Neuronal stem cell (in vitro differentiated cells): ENCODE data around the gene BORCS5.

Source experiments
- DNase-seq: peaks from one replicate; pipeline ENCODE4 v3.0.0-alpha.2; 2013; ENCODE audit warnings: low spot score
- H2AFZ ChIP-seq: one replicate; pipeline ENCODE4 v1.6.1; 2013; ENCODE audit warnings: mild to moderate bottlenecking, low read length, inconsistent platforms
- H2AK5ac ChIP-seq: 2 replicates; pipeline ENCODE4 v1.6.1; 2013; ENCODE audit warnings: low read depth, mild to moderate bottlenecking, inconsistent platforms, low read length, moderate library complexity, mixed read lengths
- H2BK120ac ChIP-seq: 2 replicates; pipeline ENCODE4 v1.6.1; 2013; ENCODE audit warnings: low read depth, mild to moderate bottlenecking, inconsistent platforms, low read length, moderate library complexity, mixed read lengths
- H2BK12ac ChIP-seq: one replicate; pipeline ENCODE4 v1.6.1; 2013; ENCODE audit warnings: low read length, inconsistent platforms
- H2BK15ac ChIP-seq: 2 replicates; pipeline ENCODE4 v1.6.1; 2013; ENCODE audit warnings: mild to moderate bottlenecking, low read length, inconsistent platforms, mixed read lengths
- H2BK5ac ChIP-seq: one replicate; pipeline ENCODE4 v1.6.1; 2013; ENCODE audit warnings: inconsistent platforms, mild to moderate bottlenecking, low read length, moderate library complexity
- H3K14ac ChIP-seq: one replicate; pipeline ENCODE4 v1.6.1; 2013; ENCODE audit warnings: low read length, inconsistent platforms
- H3K18ac ChIP-seq: 2 replicates; pipeline ENCODE4 v1.6.1; 2013; ENCODE audit warnings: low read length, inconsistent platforms
- H3K23ac ChIP-seq: 2 replicates; pipeline ENCODE4 v1.6.1; 2013; ENCODE audit warnings: low read depth, mild to moderate bottlenecking, mixed read lengths, low read length, inconsistent platforms; ENCODE audit not compliant: poor library complexity
- H3K27ac ChIP-seq: replicated peaks from 3 replicates; pipeline ENCODE4 v1.5.1; 2013; ENCODE audit warnings: low read length, inconsistent platforms
- H3K27me3 ChIP-seq, 3 experiments: 2 replicates each; pipeline ENCODE4 v1.6.1; 2013; ENCODE audit warnings: low read length in 3 of 3, mild to moderate bottlenecking in 2 of 3, inconsistent platforms in 1 of 3, low read depth in 1 of 3, mixed read lengths in 1 of 3, moderate library complexity in 1 of 3; ENCODE audit not compliant: control insufficient read depth in 3 of 3, insufficient read depth in 3 of 3
- H3K36me3 ChIP-seq, 2 donors: replicated peaks in 1 of 2; 2 replicates each; pipeline ENCODE4 v1.6.1; 2013; ENCODE audit warnings: low read length in 2 of 2; ENCODE audit not compliant: control insufficient read depth in 2 of 2, insufficient read depth in 2 of 2
- H3K4ac ChIP-seq: 2 replicates; pipeline ENCODE4 v1.6.1; 2013; ENCODE audit warnings: inconsistent platforms, mild to moderate bottlenecking, low read length, moderate library complexity
- H3K4me1 ChIP-seq, 2 donors: 1 replicate in 1 of 2; 2 replicates in 1 of 2; pipeline ENCODE4 v1.6.1; 2013; ENCODE audit warnings: low read length in 2 of 2, low read depth in 1 of 2; ENCODE audit not compliant: control insufficient read depth in 2 of 2, insufficient read depth in 1 of 2
- H3K4me2 ChIP-seq: one replicate; pipeline ENCODE4 v1.6.1; 2013; ENCODE audit warnings: mild to moderate bottlenecking, low read length, inconsistent platforms; ENCODE audit not compliant: insufficient read depth, poor library complexity, severe bottlenecking
- H3K4me3 ChIP-seq, 2 donors: 2 replicates each; pipeline ENCODE4 v1.5.1; 2013; ENCODE audit warnings: low read length in 2 of 2, mild to moderate bottlenecking in 2 of 2, inconsistent platforms in 1 of 2, moderate library complexity in 1 of 2
- H3K79me1 ChIP-seq: one replicate; pipeline ENCODE4 v1.6.1; 2013; ENCODE audit warnings: low read depth, mild to moderate bottlenecking, inconsistent platforms, low read length, moderate library complexity
- H3K9ac ChIP-seq: one replicate; pipeline ENCODE4 v1.6.1; 2013; ENCODE audit warnings: mild to moderate bottlenecking, low read depth, low read length, inconsistent platforms; ENCODE audit not compliant: poor library complexity
- H3K9me3 ChIP-seq, 2 donors: replicated peaks in 1 of 2; 2 replicates each; pipeline versions ENCODE3 to v1.6.1; 2013; ENCODE audit warnings: low read length in 2 of 2, mild to moderate bottlenecking in 2 of 2, inconsistent platforms in 1 of 2, low read depth in 1 of 2, mixed read lengths in 1 of 2, moderate library complexity in 1 of 2; ENCODE audit not compliant: control insufficient read depth in 2 of 2, insufficient read depth in 1 of 2
- H4K8ac ChIP-seq: one replicate; pipeline ENCODE4 v1.6.1; 2013; ENCODE audit warnings: low read depth, mild to moderate bottlenecking, inconsistent platforms, low read length, moderate library complexity
- H4K91ac ChIP-seq: one replicate; pipeline ENCODE4 v1.6.1; 2013; ENCODE audit warnings: low read length, low read depth, mild to moderate bottlenecking, inconsistent platforms; ENCODE audit not compliant: poor library complexity
- whole genome bisulfite sequencing, 2 donors: extraction: QIAGEN DNeasy Blood & Tissue Kit; methylation state at CpG; one replicate each; pipeline ENCODE4 v1.1.7; 2013; ENCODE audit warnings: missing lambda C conversion rate in 2 of 2, mixed read lengths in 1 of 2; ENCODE audit not compliant: insufficient read length in 2 of 2, insufficient replicate concordance in 1 of 2; ENCODE audit errors: extremely low coverage in 2 of 2; 5-methylcytosine and 5-hydroxymethylcytosine counted together

BORCS5 gene

DNA sequence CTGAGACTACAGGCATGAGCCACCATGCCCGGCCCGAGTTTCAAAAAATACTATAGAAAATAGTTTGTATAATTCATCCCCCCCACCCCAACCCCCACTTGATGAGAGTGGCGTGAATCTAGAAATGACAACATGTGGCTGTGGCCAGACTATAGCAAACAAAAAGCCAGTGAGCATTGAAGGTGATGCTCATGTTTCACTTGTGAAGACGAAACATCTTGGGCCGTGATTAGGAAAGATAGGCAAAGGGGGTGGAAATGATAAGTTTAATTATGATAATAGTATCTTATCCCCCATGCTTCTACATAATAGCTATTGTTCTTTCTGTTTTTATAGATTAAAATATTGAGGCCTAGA lies 8.5 kb downstream of the BORCS5 start:
- H3K4me2 ChIP-seq, result no peak overlapping the region
- no peak overlapping the region for H3K27ac ChIP-seq

DNA sequence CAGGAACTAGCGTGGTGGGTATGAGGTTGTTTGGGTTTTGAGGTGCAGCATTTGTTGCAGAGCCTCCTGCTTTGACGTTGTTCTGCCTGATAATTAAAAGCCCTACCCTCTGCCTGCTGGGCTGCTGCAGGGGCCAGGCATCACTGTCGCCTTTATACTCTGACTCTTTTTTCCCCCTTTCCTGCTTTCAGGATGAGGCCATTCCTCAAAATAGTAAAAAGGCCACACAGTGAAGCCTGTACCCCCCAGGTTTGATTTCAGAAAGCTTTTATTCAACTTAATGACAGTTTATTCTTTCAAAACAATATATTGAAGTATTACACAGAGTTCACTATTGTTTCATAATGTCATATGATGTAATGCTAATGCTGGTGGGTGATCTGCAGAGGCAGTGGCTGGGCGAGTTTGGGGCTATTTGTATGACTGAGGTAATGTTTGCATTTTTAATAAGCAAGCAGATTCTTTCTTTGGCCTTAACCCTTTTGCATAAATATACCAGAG lies 9.1 kb downstream of the BORCS5 start:
- Histone ChIP-seq H3K18ac (no peak overlapping the region), H3K27ac (no peak overlapping the region), H3K27me3 (no peaks in the 10 kb centered on the region), H2BK5ac (no peak overlapping the region), H3K9me3 (no peaks in the 10 kb centered on the region), H2BK120ac (no peak overlapping the region), H3K79me1 (no peaks in the 10 kb centered on the region), H3K4me2 (no peak overlapping the region), H3K9ac (no peak overlapping the region), H2AK5ac (no peak overlapping the region), H3K23ac (no peak overlapping the region), H3K14ac (no peak overlapping the region), H3K4me1 (no peaks in the 10 kb centered on the region), H4K8ac (no peak overlapping the region), H3K4me3 (no peak overlapping the region), H2BK12ac (no peak overlapping the region), H4K91ac (no peak overlapping the region), H3K36me3 (peaks cover 0 to 7% of the 10 kb centered on the region in 2 donors), H3K4ac (no peak overlapping the region), H2BK15ac (no peak overlapping the region), H2AFZ (no peak overlapping the region)
- WGBS, 2 donors, result no CpG with 5 or more reads among the region's 4 CpGs
- DNase-seq, result no peak

More for the DNA sequence above, 8.5 kb downstream of the BORCS5 start:
- no peak overlapping the region for H3K18ac ChIP-seq
- H4K91ac ChIP-seq, result no peak overlapping the region
- H2BK12ac ChIP-seq, result no peak overlapping the region
- H3K14ac ChIP-seq, result no peak overlapping the region
- H3K4ac ChIP-seq, result no peak overlapping the region
- H2BK15ac ChIP-seq, result no peak overlapping the region
- H3K9me3 ChIP-seq, result no peaks in the 10 kb centered on the region
- H3K23ac ChIP-seq, result no peak overlapping the region
- H3K36me3 ChIP-seq, result peaks cover 0 to 7% of the 10 kb centered on the region in 2 donors
- no peak overlapping the region for H2BK120ac ChIP-seq
- H4K8ac ChIP-seq, result no peak overlapping the region
- no CpG with 5 or more reads among the region's 5 CpGs for WGBS, 2 donors
- no peak overlapping the region for H3K4me3 ChIP-seq
- DNase-seq, result no peak
- no peak overlapping the region for H2AK5ac ChIP-seq
- H3K9ac ChIP-seq, result no peak overlapping the region
- H3K79me1 ChIP-seq, result no peaks in the 10 kb centered on the region
- no peak overlapping the region for H2AFZ ChIP-seq
- no peaks in the 10 kb centered on the region for H3K27me3 ChIP-seq
- no peaks in the 10 kb centered on the region for H3K4me1 ChIP-seq
- H2BK5ac ChIP-seq, result no peak overlapping the region

DNA sequence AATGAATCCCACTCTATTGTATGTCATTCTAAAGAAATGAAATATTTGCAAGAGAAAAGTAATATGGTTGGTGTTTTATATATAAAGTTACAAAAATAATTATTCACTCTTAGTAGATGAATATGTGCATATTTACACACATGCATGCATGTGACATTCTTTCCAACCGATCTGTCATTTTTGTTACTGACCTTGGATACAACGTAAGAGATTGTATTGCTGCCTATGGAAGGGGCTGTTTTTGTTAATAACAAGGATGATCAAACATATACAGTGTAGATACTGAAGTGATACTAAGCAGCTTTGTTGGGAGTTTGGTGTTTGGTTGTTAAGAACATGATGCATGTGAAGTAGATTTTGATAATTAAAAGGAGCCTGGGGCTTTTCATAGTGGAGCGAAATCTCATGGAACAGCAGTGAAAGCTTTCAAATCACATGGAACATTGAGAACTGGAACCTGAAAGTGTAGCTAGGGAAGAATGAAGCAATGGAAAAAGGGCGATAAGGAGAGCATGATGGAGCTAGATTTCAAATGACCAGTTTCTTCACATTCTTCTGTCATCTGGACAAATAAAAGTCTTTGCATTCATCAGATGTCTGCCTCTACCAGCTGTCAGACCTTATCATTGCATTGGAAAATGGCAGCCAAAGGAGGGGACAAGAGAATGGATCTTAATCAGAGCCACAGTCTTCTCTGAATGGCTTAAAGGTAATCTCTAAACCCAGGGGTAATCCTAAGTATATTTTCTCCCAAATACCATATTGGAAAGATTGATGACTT lies 10.0 kb downstream of the BORCS5 start:
- Histone ChIP-seq H2AFZ (no peak overlapping the region), H4K91ac (no peak overlapping the region), H3K23ac (no peak overlapping the region), H3K4me3 (no peak overlapping the region), H2BK120ac (no peak overlapping the region), H2BK15ac (no peak overlapping the region), H3K9me3 (no peaks in the 10 kb centered on the region), H3K4ac (no peak overlapping the region), H3K18ac (no peak overlapping the region), H2AK5ac (no peak overlapping the region), H2BK12ac (no peak overlapping the region), H4K8ac (no peak overlapping the region), H3K27ac (no peak overlapping the region), H3K36me3 (peaks cover 0 to 7% of the 10 kb centered on the region in 2 donors), H2BK5ac (no peak overlapping the region), H3K27me3 (no peaks in the 10 kb centered on the region), H3K9ac (no peak overlapping the region), H3K79me1 (no peaks in the 10 kb centered on the region), H3K4me1 (no peaks in the 10 kb centered on the region), H3K4me2 (no peak overlapping the region), H3K14ac (no peak overlapping the region)
- no CpG with 5 or more reads among the region's 4 CpGs for WGBS, 2 donors
- DNase-seq, result no peak

DNA sequence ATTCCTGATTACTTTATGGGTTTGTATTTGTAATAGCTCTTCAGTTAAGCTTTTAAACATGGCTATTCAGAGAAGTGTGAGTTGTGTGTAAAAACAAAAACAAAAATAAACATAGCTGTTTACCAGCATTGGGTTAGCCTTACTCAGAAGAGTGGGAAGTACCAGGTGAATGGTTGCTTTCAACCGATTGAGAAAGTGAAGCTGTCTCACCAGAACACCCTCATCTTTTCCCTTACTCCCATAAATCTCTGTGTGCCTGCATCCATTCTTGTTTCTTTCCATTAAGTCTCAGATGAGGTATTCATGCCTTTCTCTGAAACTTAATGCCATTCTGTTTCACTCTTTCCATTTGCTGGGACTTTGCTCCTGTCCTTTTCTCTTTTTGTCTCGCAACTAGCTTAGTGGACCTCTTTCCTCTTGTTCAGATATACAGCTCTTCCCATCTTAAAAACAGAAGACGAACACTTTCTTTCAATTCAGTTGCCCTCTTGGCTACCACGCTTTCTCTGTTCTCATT lies 10.7 kb downstream of the BORCS5 start:
- H3K27me3 ChIP-seq, result no peaks in the 10 kb centered on the region
- no peak overlapping the region for H3K4ac ChIP-seq
- no peaks in the 10 kb centered on the region for H3K79me1 ChIP-seq
- H2AK5ac ChIP-seq, result no peak overlapping the region
- no peak overlapping the region for H2BK120ac ChIP-seq
- H3K4me2 ChIP-seq, result no peak overlapping the region
- DNase-seq, result no peak
- no peaks in the 10 kb centered on the region for H3K4me1 ChIP-seq
- no peak overlapping the region for H3K18ac ChIP-seq
- H2BK12ac ChIP-seq, result no peak overlapping the region
- no peak overlapping the region for H3K14ac ChIP-seq
- H3K27ac ChIP-seq, result no peak overlapping the region
- peaks cover 0 to 7% of the 10 kb centered on the region in 2 donors for H3K36me3 ChIP-seq
- H3K4me3 ChIP-seq, result no peak overlapping the region
- H3K9me3 ChIP-seq, result no peaks in the 10 kb centered on the region
- no peak overlapping the region for H2AFZ ChIP-seq
- no peak overlapping the region for H2BK15ac ChIP-seq
- H4K91ac ChIP-seq, result no peak overlapping the region
- no peak overlapping the region for H3K9ac ChIP-seq
- no CpG with 5 or more reads among the region's 4 CpGs for WGBS, 2 donors
- H3K23ac ChIP-seq, result no peak overlapping the region
- H4K8ac ChIP-seq, result no peak overlapping the region
- no peak overlapping the region for H2BK5ac ChIP-seq
